H9 (cell line): ENCODE data around the gene KCNJ16. TPM values are rescaled to one million over a fixed set of nuclear protein-coding genes. Genes with fewer than 3 reads are reported as not detected.
"Not testable (repeated sequence)": the region's sequence is repeated elsewhere in the genome, so short reads cannot be mapped to it uniquely, and the experiment has no call there.

Source experiments
- DNase-seq: peaks from one replicate; pipeline ENCODE4 v3.0.0-alpha.2; 2017
- H2AFZ ChIP-seq: one replicate; pipeline ENCODE4 v1.6.1; 2013; ENCODE audit warnings: mild to moderate bottlenecking, low read length, control low read depth, moderate library complexity
- H2AK5ac ChIP-seq: 2 replicates; pipeline ENCODE4 v1.6.1; 2013; ENCODE audit warnings: low read length, control low read depth, mixed read lengths; ENCODE audit not compliant: insufficient read length
- H2BK120ac ChIP-seq: one replicate; pipeline ENCODE4 v1.6.1; 2013; ENCODE audit warnings: low read depth, mild to moderate bottlenecking, low read length, control low read depth, inconsistent platforms; ENCODE audit not compliant: poor library complexity, severe bottlenecking
- H2BK12ac ChIP-seq: 2 replicates; pipeline ENCODE4 v1.6.1; 2013; ENCODE audit warnings: low read length, control low read depth, mixed read lengths, low read depth; ENCODE audit not compliant: insufficient read length
- H2BK15ac ChIP-seq: 2 replicates; pipeline ENCODE4 v1.6.1; 2013; ENCODE audit warnings: low read depth, low read length, control low read depth
- H2BK20ac ChIP-seq: one replicate; pipeline ENCODE4 v1.6.1; 2013; ENCODE audit warnings: low read depth, mild to moderate bottlenecking, low read length, control low read depth, inconsistent platforms; ENCODE audit not compliant: poor library complexity, severe bottlenecking
- H2BK5ac ChIP-seq: 2 replicates; pipeline ENCODE4 v1.6.1; 2013; ENCODE audit warnings: low read length, control low read depth, mixed read lengths; ENCODE audit not compliant: insufficient read length
- H3K14ac ChIP-seq: 2 replicates; pipeline ENCODE4 v1.6.1; 2013; ENCODE audit warnings: low read length, control low read depth; ENCODE audit not compliant: insufficient read depth
- H3K18ac ChIP-seq: 2 replicates; pipeline ENCODE4 v1.6.1; 2013; ENCODE audit warnings: low read depth, mild to moderate bottlenecking, mixed read lengths, low read length, control low read depth; ENCODE audit not compliant: insufficient read length
- H3K23ac ChIP-seq: 2 replicates; pipeline ENCODE4 v1.6.1; 2013; ENCODE audit warnings: low read length, control low read depth, mixed read lengths, low read depth; ENCODE audit not compliant: insufficient read length
- H3K23me2 ChIP-seq: 2 replicates; pipeline ENCODE4 v1.6.1; 2013; ENCODE audit warnings: low read depth, mild to moderate bottlenecking, mixed read lengths, low read length, control low read depth; ENCODE audit not compliant: insufficient read length, poor library complexity, severe bottlenecking
- H3K27ac ChIP-seq: 2 replicates; pipeline ENCODE4 v1.5.1; 2013; ENCODE audit warnings: low read length, control low read depth, mixed read lengths, low read depth; ENCODE audit not compliant: insufficient read length
- H3K27me3 ChIP-seq: 2 replicates; pipeline ENCODE4 v1.6.1; 2013; ENCODE audit warnings: low read length, control low read depth, inconsistent platforms; ENCODE audit not compliant: insufficient read depth
- H3K4ac ChIP-seq: 2 replicates; pipeline ENCODE4 v1.6.1; 2013; ENCODE audit warnings: low read depth, mild to moderate bottlenecking, control low read depth, inconsistent platforms, low read length, moderate library complexity
- H3K4me1 ChIP-seq: 2 replicates; pipeline ENCODE4 v1.6.1; 2013; ENCODE audit warnings: low read length, control low read depth, inconsistent platforms; ENCODE audit not compliant: insufficient read depth
- H3K4me2 ChIP-seq: 2 replicates; pipeline ENCODE4 v1.6.1; 2013; ENCODE audit warnings: low read length, control low read depth, mixed read lengths; ENCODE audit not compliant: insufficient read length, insufficient read depth
- H3K56ac ChIP-seq: 2 replicates; pipeline ENCODE4 v1.6.1; 2013; ENCODE audit warnings: low read depth, mild to moderate bottlenecking, mixed read lengths, low read length, control low read depth; ENCODE audit not compliant: insufficient read length
- H3K79me1 ChIP-seq: 2 replicates; pipeline ENCODE4 v1.6.1; 2013; ENCODE audit warnings: low read depth, mild to moderate bottlenecking, moderate library complexity, low read length, control low read depth, inconsistent platforms; ENCODE audit not compliant: insufficient read depth, poor library complexity, severe bottlenecking
- H3K79me2 ChIP-seq: 2 replicates; pipeline ENCODE4 v1.6.1; 2013; ENCODE audit warnings: low read length, control low read depth, inconsistent platforms; ENCODE audit not compliant: insufficient read depth
- H3K9ac ChIP-seq: 2 replicates; pipeline ENCODE4 v1.6.1; 2013; ENCODE audit warnings: low read length, control low read depth, mixed read lengths; ENCODE audit not compliant: insufficient read length; ENCODE audit errors: extremely low read depth
- H3K9me3 ChIP-seq: one replicate; pipeline ENCODE4 v1.6.1; 2013; ENCODE audit warnings: low read depth, low read length, inconsistent platforms; ENCODE audit not compliant: control insufficient read depth
- H3T11ph ChIP-seq: one replicate; pipeline ENCODE4 v1.6.1; 2013; ENCODE audit warnings: mild to moderate bottlenecking, low read length, control low read depth, inconsistent platforms
- H4K20me1 ChIP-seq: one replicate; pipeline ENCODE4 v1.6.1; 2013; ENCODE audit not compliant: control insufficient read depth, insufficient read length, insufficient read depth
- H4K5ac ChIP-seq: 2 replicates; pipeline ENCODE4 v1.6.1; 2013; ENCODE audit warnings: low read depth, mild to moderate bottlenecking, mixed read lengths, low read length, control low read depth; ENCODE audit not compliant: insufficient read length
- H4K8ac ChIP-seq: replicated peaks from 2 replicates; pipeline ENCODE4 v1.6.1; 2013; ENCODE audit warnings: low read length, control low read depth, mixed read lengths, low read depth; ENCODE audit not compliant: insufficient read length
- H4K91ac ChIP-seq: 2 replicates; pipeline ENCODE4 v1.6.1; 2013; ENCODE audit warnings: low read depth, mild to moderate bottlenecking, moderate library complexity, mixed read lengths, low read length, control low read depth; ENCODE audit not compliant: insufficient read length
- H3K27ac Mint-ChIP-seq, 3 experiments: 2 replicates in 2 of 3; 3 replicates in 1 of 3; pipeline ENCODE4 v1.8.0; 2020 to 2021; ENCODE audit warnings: mixed read lengths in 3 of 3, mild to moderate bottlenecking in 1 of 3, moderate library complexity in 1 of 3
- H3K27me3 Mint-ChIP-seq: 2 replicates; pipeline ENCODE4 v1.8.0; 2021; ENCODE audit warnings: low read depth, mild to moderate bottlenecking, moderate library complexity, mixed read lengths
- H3K36me3 Mint-ChIP-seq, 3 experiments: 2 replicates in 2 of 3; 3 replicates in 1 of 3; pipeline ENCODE4 v1.8.0; 2020 to 2021; ENCODE audit warnings: low read depth in 3 of 3, mixed read lengths in 3 of 3; ENCODE audit not compliant: insufficient read depth in 1 of 3
- H3K4me1 Mint-ChIP-seq, 2 experiments: 2 replicates each; pipeline ENCODE4 v1.8.0; 2020; ENCODE audit warnings: mixed read lengths in 2 of 2
- H3K4me3 Mint-ChIP-seq, 2 experiments: 2 replicates in 1 of 2; 3 replicates in 1 of 2; pipeline ENCODE4 v1.8.0; 2020 to 2021; ENCODE audit warnings: mild to moderate bottlenecking in 2 of 2, mixed read lengths in 2 of 2, moderate library complexity in 1 of 2
- H3K9me3 Mint-ChIP-seq, 2 experiments: 2 replicates in 1 of 2; 3 replicates in 1 of 2; pipeline ENCODE4 v1.8.0; 2020; ENCODE audit warnings: mild to moderate bottlenecking in 2 of 2, mixed read lengths in 2 of 2, moderate library complexity in 1 of 2
- CTCF ChIP-seq: fragments of 200-600 bp; sonication (generic); conservative IDR thresholded peaks from 3 replicates; pipeline ENCODE4 v1.8.0; 2021; ENCODE audit warnings: antibody characterized with exemption, mild to moderate bottlenecking
- WGBS: extraction: QIAGEN DNeasy Blood & Tissue Kit; methylation state at CpG from one replicate; pipeline ENCODE4 v1.1.7; 2013; ENCODE audit warnings: missing lambda C conversion rate, low lambda C conversion rate, mixed read lengths; ENCODE audit not compliant: insufficient read length; ENCODE audit errors: extremely low coverage; 5-methylcytosine and 5-hydroxymethylcytosine counted together
- total RNA-seq: library from RNA; stranded (reverse); gene quantifications from 2 replicates; pipeline ENCODE4 v1.2.1, GENCODE V29; 2021

Gene KCNJ16
- total RNA-seq, 1 experiment from 2014 or later = not detected

GRCh38 chr17:70041540-70041939 lies 33.5 kb upstream of the KCNJ16 start:
- Histone ChIP-seq H3K4me2 (no peak overlapping the region), H2AK5ac (no peak overlapping the region), H3K56ac (no peak overlapping the region), H3K79me2 (no peaks in the 10 kb centered on the region), H3T11ph (no peak overlapping the region), H2BK5ac (no peak overlapping the region), H3K9ac (no peak overlapping the region), H2BK12ac (no peak overlapping the region), H3K9me3 (no peaks in the 10 kb centered on the region), H4K91ac (no peak overlapping the region), H3K79me1 (no peaks in the 10 kb centered on the region), H3K4ac (no peak overlapping the region), H2AFZ (no peak overlapping the region), H3K23ac (no peak overlapping the region), H2BK15ac (no peak overlapping the region), H4K5ac (no peak overlapping the region), H3K4me1 (no peaks in the 10 kb centered on the region), H3K18ac (no peak overlapping the region), H3K23me2 (no peaks in the 10 kb centered on the region), H3K27ac (no peak overlapping the region), H4K20me1 (no peaks in the 10 kb centered on the region), H2BK20ac (no peak overlapping the region), H3K14ac (no peak overlapping the region), H4K8ac (no peak overlapping the region), H2BK120ac (no peak overlapping the region), H3K27me3 (no peaks in the 10 kb centered on the region)
- no peak for DNase-seq
- Mint-ChIP-seq H3K36me3 (no peaks in the 10 kb centered on the region), H3K4me3 (no peak overlapping the region), H3K4me1 (no peaks in the 10 kb centered on the region), H3K27ac (no peak overlapping the region), H3K27me3 (no peaks in the 10 kb centered on the region), H3K9me3 (no peaks in the 10 kb centered on the region)
- WGBS = no CpG with 5 or more reads among the region's 6 CpGs
- TF ChIP-seq CTCF = no peak

GRCh38 chr17:70045780-70046179 lies 29.2 kb upstream of the KCNJ16 start:
- H3K4me3 Mint-ChIP-seq, H3K4me1 Mint-ChIP-seq, H2BK15ac ChIP-seq, H2BK5ac ChIP-seq, H3K4ac ChIP-seq, H3K23me2 ChIP-seq, H3K4me2 ChIP-seq, H4K5ac ChIP-seq, H3K36me3 Mint-ChIP-seq, H3K9me3 Mint-ChIP-seq, H4K20me1 ChIP-seq, H3K79me2 ChIP-seq, H3K14ac ChIP-seq, H2AK5ac ChIP-seq, H3K9me3 ChIP-seq, H3T11ph ChIP-seq, H4K8ac ChIP-seq, H3K27ac ChIP-seq, H2BK120ac ChIP-seq, H3K27me3 Mint-ChIP-seq, H3K4me1 ChIP-seq, H3K56ac ChIP-seq, H3K27me3 ChIP-seq, H4K91ac ChIP-seq, H3K18ac ChIP-seq, H3K23ac ChIP-seq, H3K9ac ChIP-seq, H3K27ac Mint-ChIP-seq, H3K79me1 ChIP-seq, DNase-seq, H2AFZ ChIP-seq, H2BK20ac ChIP-seq, H2BK12ac ChIP-seq: not testable (repeated sequence)
- WGBS = no CpG with 5 or more reads among the region's 5 CpGs
